MM.1S (cell line): ENCODE measurements around the gene GRK7.
"Not testable (repeated sequence)": the region's sequence is repeated elsewhere in the genome, so short reads cannot be mapped to it uniquely, and the experiment has no call there.

ENCODE experiments used
- DNase-seq: peaks from one replicate; pipeline ENCODE4 v3.0.0-alpha.2; 2015
- H2AFZ ChIP-seq: fragments of 300-600 bp; sonication (generic); 2 replicates; pipeline ENCODE4 v1.6.0; 2016; ENCODE audit warnings: antibody characterized with exemption, low read length
- H3F3A ChIP-seq: fragments of 300-600 bp; sonication (generic); 2 replicates; pipeline ENCODE4 v1.6.1; 2016; ENCODE audit warnings: mild to moderate bottlenecking, antibody characterized with exemption, low read length, moderate library complexity, mixed read lengths; ENCODE audit not compliant: insufficient read depth
- H3K27ac ChIP-seq: fragments of 300-600 bp; sonication (generic); 2 replicates; pipeline ENCODE4 v1.5.1; 2016; ENCODE audit warnings: mild to moderate bottlenecking, low read length
- H3K27me3 ChIP-seq: fragments of 300-600 bp; sonication (generic); replicated peaks from 2 replicates; pipeline ENCODE4 v1.6.0; 2016; ENCODE audit warnings: low read length; ENCODE audit not compliant: insufficient read depth
- H3K36me3 ChIP-seq: fragments of 300-600 bp; sonication (generic); replicated peaks from 2 replicates; pipeline ENCODE4 v1.6.1; 2016; ENCODE audit warnings: mild to moderate bottlenecking, low read length, mixed read lengths; ENCODE audit not compliant: insufficient read depth
- H3K4me1 ChIP-seq: fragments of 300-600 bp; sonication (generic); 2 replicates; pipeline ENCODE4 v1.6.1; 2016; ENCODE audit warnings: low read length, mixed read lengths
- H3K4me2 ChIP-seq: fragments of 300-600 bp; sonication (generic); 2 replicates; pipeline ENCODE4 v1.6.0; 2016; ENCODE audit warnings: low read depth, low read length
- H3K4me3 ChIP-seq: fragments of 300-600 bp; sonication (generic); 2 replicates; pipeline ENCODE4 v1.5.1; 2016; ENCODE audit warnings: low read length, mixed read lengths
- H3K79me2 ChIP-seq: fragments of 300-600 bp; sonication (generic); 2 replicates; pipeline ENCODE4 v1.6.1; 2016; ENCODE audit warnings: mixed run types, low read length, mixed read lengths
- H3K9ac ChIP-seq: fragments of 300-600 bp; sonication (generic); 2 replicates; pipeline ENCODE4 v1.6.1; 2016; ENCODE audit warnings: low read length, mixed read lengths
- H3K9me2 ChIP-seq: fragments of 300-600 bp; sonication (generic); replicated peaks from 2 replicates; pipeline ENCODE4 v1.6.1; 2016; ENCODE audit warnings: mild to moderate bottlenecking, low read length, mixed read lengths; ENCODE audit not compliant: insufficient read depth
- H3K9me3 ChIP-seq: fragments of 300-600 bp; sonication (generic); replicated peaks from 2 replicates; pipeline ENCODE4 v1.6.1; 2016; ENCODE audit warnings: mild to moderate bottlenecking, low read length, mixed read lengths; ENCODE audit not compliant: insufficient read depth
- H4K20me1 ChIP-seq: fragments of 300-600 bp; sonication (generic); 2 replicates; pipeline ENCODE4 v1.6.1; 2016; ENCODE audit warnings: mild to moderate bottlenecking, low read length, moderate library complexity, mixed read lengths; ENCODE audit not compliant: insufficient read depth
- EZH2 ChIP-seq: fragments of 300-600 bp; sonication (generic); optimal IDR thresholded peaks from 2 replicates; pipeline ENCODE3; 2017; ENCODE audit warnings: low read depth, mild to moderate bottlenecking, antibody characterized with exemption, low read length, mixed read lengths
- EZH2phosphoT487 ChIP-seq: fragments of 300-600 bp; sonication (generic); IDR thresholded peaks from 2 replicates; pipeline ENCODE4 v1.6.1; 2018; ENCODE audit warnings: antibody characterized with exemption, low read length
- TF ChIP-seq, protein P1 (sequence below): fragments of 300-600 bp; sonication (generic); IDR thresholded peaks from 2 replicates; pipeline ENCODE4 v1.5.1; 2016; ENCODE audit warnings: antibody characterized with exemption, low read length, mixed read lengths

The GRK7 gene

GRCh38 chr3:141784531-141784930, 21.3 kb downstream of the GRK7 start:
- no peaks in the 10 kb centered on the region for H3F3A ChIP-seq
- no peaks in the 10 kb centered on the region for H3K79me2 ChIP-seq
- H3K4me2 ChIP-seq, result no peak overlapping the region
- no peaks in the 10 kb centered on the region for H3K9me2 ChIP-seq
- H2AFZ ChIP-seq, result no peak overlapping the region
- no peak overlapping the region for H3K27ac ChIP-seq
- no peaks in the 10 kb centered on the region for H4K20me1 ChIP-seq
- no peaks in the 10 kb centered on the region for H3K36me3 ChIP-seq
- no peaks in the 10 kb centered on the region for H3K27me3 ChIP-seq
- no peak for TF ChIP-seq EZH2phosphoT487
- TF ChIP-seq, protein P1, sequence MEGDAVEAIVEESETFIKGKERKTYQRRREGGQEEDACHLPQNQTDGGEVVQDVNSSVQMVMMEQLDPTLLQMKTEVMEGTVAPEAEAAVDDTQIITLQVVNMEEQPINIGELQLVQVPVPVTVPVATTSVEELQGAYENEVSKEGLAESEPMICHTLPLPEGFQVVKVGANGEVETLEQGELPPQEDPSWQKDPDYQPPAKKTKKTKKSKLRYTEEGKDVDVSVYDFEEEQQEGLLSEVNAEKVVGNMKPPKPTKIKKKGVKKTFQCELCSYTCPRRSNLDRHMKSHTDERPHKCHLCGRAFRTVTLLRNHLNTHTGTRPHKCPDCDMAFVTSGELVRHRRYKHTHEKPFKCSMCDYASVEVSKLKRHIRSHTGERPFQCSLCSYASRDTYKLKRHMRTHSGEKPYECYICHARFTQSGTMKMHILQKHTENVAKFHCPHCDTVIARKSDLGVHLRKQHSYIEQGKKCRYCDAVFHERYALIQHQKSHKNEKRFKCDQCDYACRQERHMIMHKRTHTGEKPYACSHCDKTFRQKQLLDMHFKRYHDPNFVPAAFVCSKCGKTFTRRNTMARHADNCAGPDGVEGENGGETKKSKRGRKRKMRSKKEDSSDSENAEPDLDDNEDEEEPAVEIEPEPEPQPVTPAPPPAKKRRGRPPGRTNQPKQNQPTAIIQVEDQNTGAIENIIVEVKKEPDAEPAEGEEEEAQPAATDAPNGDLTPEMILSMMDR, result no peak
- no peak for TF ChIP-seq EZH2
- no peaks in the 10 kb centered on the region for H3K9me3 ChIP-seq
- no peaks in the 10 kb centered on the region for H3K4me1 ChIP-seq
- H3K4me3 ChIP-seq, result no peak overlapping the region
- DNase-seq, result no peak
- H3K9ac ChIP-seq, result no peak overlapping the region

DNA sequence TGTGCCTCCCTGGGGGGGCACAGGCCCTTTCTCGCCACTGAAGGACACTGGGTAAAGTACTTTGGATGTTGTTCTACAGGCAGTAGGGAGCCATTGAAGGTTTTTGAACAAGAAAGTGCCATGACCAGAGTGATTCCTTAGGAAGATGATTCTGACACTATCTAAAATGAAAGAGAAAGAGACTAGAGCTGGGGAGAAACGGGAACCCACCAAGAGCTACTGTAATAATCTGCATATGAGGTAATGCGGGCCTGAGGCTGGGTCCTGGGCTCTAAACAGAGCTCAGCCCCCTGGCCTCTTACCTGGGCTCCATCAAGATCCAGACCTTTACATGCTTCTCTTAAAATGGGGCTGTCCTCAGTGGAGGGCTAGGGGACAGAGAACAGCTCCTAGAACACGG, 24.9 kb downstream of the GRK7 start:
- H3K36me3 ChIP-seq, result no peaks in the 10 kb centered on the region
- H3K27ac ChIP-seq, result no peak overlapping the region
- H3F3A ChIP-seq, result no peaks in the 10 kb centered on the region
- no peaks in the 10 kb centered on the region for H3K9me3 ChIP-seq
- H3K4me3 ChIP-seq, result no peak overlapping the region
- H3K79me2 ChIP-seq, result no peaks in the 10 kb centered on the region
- H3K4me1 ChIP-seq, result no peaks in the 10 kb centered on the region
- no peak overlapping the region for H2AFZ ChIP-seq
- no peaks in the 10 kb centered on the region for H3K27me3 ChIP-seq
- H3K9me2 ChIP-seq, result no peaks in the 10 kb centered on the region
- no peaks in the 10 kb centered on the region for H4K20me1 ChIP-seq
- H3K9ac ChIP-seq, result no peak overlapping the region
- no peak for DNase-seq
- H3K4me2 ChIP-seq, result no peak overlapping the region
- TF ChIP-seq, protein P1, result no peak
- TF ChIP-seq EZH2phosphoT487, result no peak
- no peak for TF ChIP-seq EZH2

GRCh38 chr3:141788750-141789149, 25.5 kb downstream of the GRK7 start:
- not testable (repeated sequence) for H3K79me2 ChIP-seq, H3K9ac ChIP-seq, DNase-seq, H3K4me1 ChIP-seq, H3K27me3 ChIP-seq, H3F3A ChIP-seq, H3K36me3 ChIP-seq, H3K4me2 ChIP-seq, H3K4me3 ChIP-seq, H3K9me2 ChIP-seq, H3K9me3 ChIP-seq, H4K20me1 ChIP-seq, H2AFZ ChIP-seq, H3K27ac ChIP-seq

DNA sequence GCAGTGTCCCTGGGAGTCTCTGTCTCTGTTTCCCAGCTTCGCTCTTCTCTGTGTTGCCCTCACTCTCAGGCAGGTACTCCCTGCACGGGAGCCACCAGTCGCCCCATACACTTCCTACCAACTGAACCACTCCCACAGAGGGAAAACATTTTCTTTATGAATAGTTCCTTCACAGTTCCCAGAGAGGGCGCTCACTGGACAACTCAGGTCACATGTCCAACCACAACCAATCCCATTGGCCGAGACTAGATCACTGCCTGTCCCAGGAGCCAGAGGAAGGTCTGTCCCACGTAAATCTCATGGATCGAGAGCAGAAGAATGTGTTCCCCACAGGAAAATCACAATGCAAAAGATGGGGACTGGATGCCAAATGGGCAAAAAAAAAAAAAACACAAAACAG, 26.1 kb downstream of the GRK7 start:
- Histone ChIP-seq H3F3A (no peaks in the 10 kb centered on the region), H3K4me2 (no peak overlapping the region), H3K79me2 (no peaks in the 10 kb centered on the region), H3K4me3 (no peak overlapping the region), H3K9me2 (no peaks in the 10 kb centered on the region), H3K9me3 (no peaks in the 10 kb centered on the region), H4K20me1 (no peaks in the 10 kb centered on the region), H3K9ac (no peak overlapping the region), H3K27ac (no peak overlapping the region), H3K36me3 (no peaks in the 10 kb centered on the region), H3K4me1 (no peaks in the 10 kb centered on the region), H2AFZ (no peak overlapping the region), H3K27me3 (no peaks in the 10 kb centered on the region)
- TF ChIP-seq EZH2phosphoT487 (no peak), EZH2 (no peak)
- TF ChIP-seq, protein P1, result no peak
- DNase-seq, result no peak
